IMR-90 (cell line): ENCODE results near the gene ZNF146. TPM values are rescaled to one million over a fixed set of nuclear protein-coding genes. Genes with fewer than 3 reads are reported as not detected.

ENCODE experiments used
- ATAC-seq: fragments of 200-7000 bp; cut with Tn5 transposase; 2 replicates; pipeline ENCODE4 v1.9.1; 2020; ENCODE audit warnings: low read depth, mild to moderate bottlenecking, moderate library complexity
- BruUV-seq: library from RNA; stranded (reverse); fragments of 400-500 nt; replicated peaks from 2 replicates; lab custom pipeline; 2021; lab: Mats Ljungman, UMichigan
- CTCF ChIA-PET: fragments of 300-600 bp; formaldehyde crosslinking; extraction: SDS; loops from one replicate; lab custom pipeline; 2021; ENCODE audit warnings: antibody characterized with exemption; lab: Yijun Ruan, JAX
- POLR2A ChIA-PET: fragments of 300-600 bp; sonication (Branson Sonifier 250); formaldehyde crosslinking; loops from one replicate; lab custom pipeline; 2022; ENCODE audit warnings: antibody characterized with exemption; ENCODE audit not compliant: unreplicated experiment; lab: Charles Lee
- DNase-seq: peaks from one replicate; pipeline ENCODE4 v3.0.0; 2013
- H2AFZ ChIP-seq: replicated peaks from 2 replicates; pipeline ENCODE3; 2013; ENCODE audit warnings: low read length, mild to moderate bottlenecking; ENCODE audit not compliant: poor library complexity
- H2AK5ac ChIP-seq: 2 replicates; pipeline ENCODE4 v1.6.1; 2013; ENCODE audit warnings: low read depth, low read length, inconsistent platforms
- H2AK9ac ChIP-seq: replicated peaks from 2 replicates; pipeline ENCODE3; 2013; ENCODE audit warnings: mild to moderate bottlenecking, low read depth, low read length, moderate library complexity; ENCODE audit not compliant: poor library complexity
- H2BK120ac ChIP-seq: 2 replicates; pipeline ENCODE4 v1.6.1; 2013; ENCODE audit warnings: low read depth, low read length, inconsistent platforms
- H2BK15ac ChIP-seq: 3 replicates; pipeline ENCODE4 v1.6.1; 2013; ENCODE audit warnings: low read depth, low read length, inconsistent platforms
- H2BK20ac ChIP-seq: 2 replicates; pipeline ENCODE4 v1.6.1; 2013; ENCODE audit warnings: low read depth, mild to moderate bottlenecking, inconsistent platforms, low read length, moderate library complexity
- H2BK5ac ChIP-seq: 2 replicates; pipeline ENCODE4 v1.6.1; 2013; ENCODE audit warnings: mild to moderate bottlenecking, low read depth, low read length, inconsistent platforms; ENCODE audit not compliant: poor library complexity, severe bottlenecking
- H3K14ac ChIP-seq: replicated peaks from 2 replicates; pipeline ENCODE4 v1.6.1; 2013; ENCODE audit warnings: low read depth, low read length, inconsistent platforms
- H3K18ac ChIP-seq: 2 replicates; pipeline ENCODE4 v1.6.1; 2013; ENCODE audit warnings: low read depth, low read length, control low read depth
- H3K23ac ChIP-seq: 2 replicates; pipeline ENCODE4 v1.6.1; 2013; ENCODE audit warnings: low read depth, low read length, inconsistent platforms
- H3K27ac ChIP-seq: 2 replicates; pipeline ENCODE4 v1.5.1; 2013; ENCODE audit warnings: mild to moderate bottlenecking, control low read depth, low read length; ENCODE audit not compliant: insufficient read depth
- H3K27me3 ChIP-seq: 2 replicates; pipeline ENCODE4 v1.6.1; 2013; ENCODE audit warnings: low read length; ENCODE audit not compliant: control insufficient read depth, insufficient read depth
- H3K36me3 ChIP-seq: 2 replicates; pipeline ENCODE4 v1.6.1; 2013; ENCODE audit warnings: low read length, mixed read lengths; ENCODE audit not compliant: control insufficient read depth, insufficient read depth
- H3K4ac ChIP-seq: 2 replicates; pipeline ENCODE4 v1.6.1; 2013; ENCODE audit warnings: low read depth, low read length, inconsistent platforms
- H3K4me1 ChIP-seq: 2 replicates; pipeline ENCODE4 v1.6.1; 2013; ENCODE audit warnings: low read length, mixed read lengths; ENCODE audit not compliant: control insufficient read depth, insufficient read depth
- H3K4me2 ChIP-seq: 2 replicates; pipeline ENCODE4 v1.6.1; 2013; ENCODE audit warnings: low read depth, mild to moderate bottlenecking, control low read depth, low read length, moderate library complexity
- H3K4me3 ChIP-seq: 2 replicates; pipeline ENCODE4 v1.5.1; 2013; ENCODE audit warnings: low read depth, mild to moderate bottlenecking, control low read depth, low read length, moderate library complexity; ENCODE audit not compliant: insufficient read depth
- H3K56ac ChIP-seq: 2 replicates; pipeline ENCODE4 v1.6.1; 2013; ENCODE audit warnings: low read length, inconsistent platforms; ENCODE audit not compliant: insufficient read depth; ENCODE audit errors: extremely low read depth
- H3K79me1 ChIP-seq, 2 experiments: 2 replicates each; pipeline ENCODE4 v1.6.1; 2013; ENCODE audit warnings: low read length in 2 of 2, inconsistent platforms in 1 of 2, low read depth in 1 of 2
- H3K9ac ChIP-seq: 2 replicates; pipeline ENCODE4 v1.6.1; 2013; ENCODE audit warnings: low read depth, low read length, control low read depth
- H3K9me1 ChIP-seq: 2 replicates; pipeline ENCODE4 v1.6.1; 2013; ENCODE audit warnings: low read length, inconsistent platforms; ENCODE audit not compliant: insufficient read depth
- H3K9me3 ChIP-seq: 2 replicates; pipeline ENCODE4 v1.6.1; 2013; ENCODE audit warnings: low read length; ENCODE audit not compliant: control insufficient read depth, insufficient read depth
- H4K20me1 ChIP-seq: 2 replicates; pipeline ENCODE4 v1.6.1; 2013; ENCODE audit warnings: low read length, inconsistent platforms; ENCODE audit not compliant: insufficient read depth
- H4K5ac ChIP-seq: 2 replicates; pipeline ENCODE4 v1.6.1; 2013; ENCODE audit warnings: mild to moderate bottlenecking, low read depth, low read length, control low read depth
- H4K8ac ChIP-seq, 2 experiments: 2 replicates each; pipeline ENCODE4 v1.6.1; 2013; ENCODE audit warnings: low read depth in 2 of 2, low read length in 2 of 2, control low read depth in 1 of 2, inconsistent platforms in 1 of 2
- H4K91ac ChIP-seq: 2 replicates; pipeline ENCODE4 v1.6.1; 2013; ENCODE audit warnings: low read depth, low read length, inconsistent platforms; ENCODE audit not compliant: insufficient read depth
- BHLHE40 ChIP-seq: fragments of 150-350 bp; IDR thresholded peaks from 2 replicates; pipeline ENCODE4 v1.6.1; 2016; ENCODE audit warnings: mild to moderate bottlenecking, low read depth, low read length
- MXI1 ChIP-seq: IDR thresholded peaks from 2 replicates; pipeline ENCODE4 v1.6.1; 2012; ENCODE audit warnings: low read depth, mild to moderate bottlenecking, low read length, moderate library complexity, borderline replicate concordance
- NFE2L2 ChIP-seq: fragments of 150-350 bp; IDR thresholded peaks from 2 replicates; pipeline ENCODE4 v1.6.1; 2016; ENCODE audit warnings: low read depth, mild to moderate bottlenecking, low read length
- POLR2A ChIP-seq: IDR thresholded peaks from 2 replicates; pipeline ENCODE4 v1.6.1; 2012; ENCODE audit warnings: mild to moderate bottlenecking, low read depth, low read length
- RCOR1 ChIP-seq: IDR thresholded peaks from 2 replicates; pipeline ENCODE4 v1.6.1; 2012; ENCODE audit warnings: mild to moderate bottlenecking, low read length, improper control_type of control experiment; ENCODE audit not compliant: insufficient replicate concordance
- RFX5 ChIP-seq: IDR thresholded peaks from 2 replicates; pipeline ENCODE4 v1.8.0; 2012; ENCODE audit warnings: low read depth, mild to moderate bottlenecking, low read length, moderate library complexity
- SMC3 ChIP-seq: fragments of 150-350 bp; IDR thresholded peaks from 2 replicates; pipeline ENCODE4 v1.6.1; 2016; ENCODE audit warnings: low read depth, mild to moderate bottlenecking, antibody characterized with exemption, low read length, moderate library complexity
- WGBS, 2 experiments: methylation state at CpG; one replicate each; pipeline versions ENCODE4 v1.1.5 to v1.1.7; 2013; ENCODE audit warnings: missing lambda C conversion rate in 2 of 2; ENCODE audit not compliant: insufficient read length in 1 of 2; ENCODE audit errors: extremely low coverage in 2 of 2; 5-methylcytosine and 5-hydroxymethylcytosine counted together
- dilution Hi-C: fragments of 300-500 bp; cut with HindIII; formaldehyde crosslinking; loops from one replicate; pipeline ENCODE4 v1.14.3; 2018; ENCODE audit warnings: low sequenced_read_pairs; ENCODE audit not compliant: unreplicated experiment
- in situ Hi-C: fragments of 300-500 bp; cut with MboI; formaldehyde crosslinking; loops from 3 replicates; pipeline ENCODE4 v1.14.3; 2019; ENCODE audit warnings: low sequenced_read_pairs, inconsistent platforms, mixed read lengths
- intact Hi-C: fragments of 100-400 bp; cut with micrococcal nuclease; formaldehyde crosslinking; loops from 2 replicates; pipeline ENCODE4 v1.10.0; 2022
- polyA plus RNA-seq, 3 experiments: library from polyadenylated mRNA; depleted of rRNA; stranded (reverse); fragments of >200 nt; gene quantifications; 2 replicates each; pipeline ENCODE4 v1.2.3, GENCODE V29; 2012; ENCODE audit warnings: low replicate concordance in 1 of 3
- total RNA-seq: library from RNA; depleted of rRNA; stranded (reverse); fragments of >200 nt; gene quantifications from 2 replicates; pipeline ENCODE4 v1.2.3, GENCODE V29; 2012
- TF ChIP-seq, protein P1 (sequence below): fragments of 150-350 bp; IDR thresholded peaks from 2 replicates; pipeline ENCODE4 v1.6.1; 2016; ENCODE audit warnings: low read depth, mild to moderate bottlenecking, low read length, moderate library complexity, borderline replicate concordance
- TF ChIP-seq, protein P2 (sequence below): fragments of 150-350 bp; IDR thresholded peaks from 2 replicates; pipeline ENCODE4 v1.6.1; 2017; ENCODE audit warnings: mild to moderate bottlenecking, antibody characterized with exemption, low read length, low read depth
- TF ChIP-seq, protein P3 (sequence below): conservative IDR thresholded peaks from 2 replicates; pipeline ENCODE4 v1.5.1; 2012; ENCODE audit warnings: mild to moderate bottlenecking, low read depth, low read length, improper control_type of control experiment

ZNF146 gene
- total and polyA plus RNA-seq, 2 of the 4 experiments (the other 2 are of a cell fraction): 61.6 to 106 TPM

DNA sequence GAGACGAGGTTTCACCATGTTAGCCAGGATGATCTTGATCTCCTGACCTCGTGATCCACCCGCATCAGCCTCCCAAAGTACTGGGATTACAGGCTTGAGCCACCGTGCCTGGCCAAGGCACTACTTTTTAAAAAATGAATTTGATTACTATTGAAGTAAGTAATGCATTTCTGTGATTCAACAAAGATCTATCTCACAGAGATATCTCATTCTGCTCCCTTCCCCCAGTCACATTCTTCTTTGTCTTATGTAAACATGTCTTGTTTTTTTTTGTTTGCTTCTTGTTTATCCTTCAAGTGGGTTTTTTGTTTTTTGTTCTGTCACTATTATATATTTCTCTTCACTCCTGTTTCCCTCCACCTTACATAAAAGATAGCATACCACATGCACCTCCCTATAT is 6.6 kb downstream of the ZNF146 start:
- H2AK9ac ChIP-seq: no peak overlapping the region
- H3K27ac ChIP-seq: no peak overlapping the region
- peaks cover 10% of the 10 kb centered on the region for H3K4me1 ChIP-seq
- BruUV-seq: no TSS peak
- intact Hi-C loops: no loop called here
- H2AFZ ChIP-seq: no peak overlapping the region
- H4K91ac ChIP-seq: no peak overlapping the region
- H3K79me1 ChIP-seq: peaks cover 8 to 28% of the 10 kb centered on the region in 2 experiments
- no peak for TF ChIP-seq SMC3
- no peak for TF ChIP-seq MXI1
- TF ChIP-seq, protein P1, sequence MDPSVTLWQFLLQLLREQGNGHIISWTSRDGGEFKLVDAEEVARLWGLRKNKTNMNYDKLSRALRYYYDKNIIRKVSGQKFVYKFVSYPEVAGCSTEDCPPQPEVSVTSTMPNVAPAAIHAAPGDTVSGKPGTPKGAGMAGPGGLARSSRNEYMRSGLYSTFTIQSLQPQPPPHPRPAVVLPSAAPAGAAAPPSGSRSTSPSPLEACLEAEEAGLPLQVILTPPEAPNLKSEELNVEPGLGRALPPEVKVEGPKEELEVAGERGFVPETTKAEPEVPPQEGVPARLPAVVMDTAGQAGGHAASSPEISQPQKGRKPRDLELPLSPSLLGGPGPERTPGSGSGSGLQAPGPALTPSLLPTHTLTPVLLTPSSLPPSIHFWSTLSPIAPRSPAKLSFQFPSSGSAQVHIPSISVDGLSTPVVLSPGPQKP: no peak
- TF ChIP-seq BHLHE40: no peak
- TF ChIP-seq RCOR1: no peak
- TF ChIP-seq, protein P2, sequence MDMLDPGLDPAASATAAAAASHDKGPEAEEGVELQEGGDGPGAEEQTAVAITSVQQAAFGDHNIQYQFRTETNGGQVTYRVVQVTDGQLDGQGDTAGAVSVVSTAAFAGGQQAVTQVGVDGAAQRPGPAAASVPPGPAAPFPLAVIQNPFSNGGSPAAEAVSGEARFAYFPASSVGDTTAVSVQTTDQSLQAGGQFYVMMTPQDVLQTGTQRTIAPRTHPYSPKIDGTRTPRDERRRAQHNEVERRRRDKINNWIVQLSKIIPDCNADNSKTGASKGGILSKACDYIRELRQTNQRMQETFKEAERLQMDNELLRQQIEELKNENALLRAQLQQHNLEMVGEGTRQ: no peak
- no peak for TF ChIP-seq POLR2A
- no peak for TF ChIP-seq RFX5
- no peak for TF ChIP-seq NFE2L2
- TF ChIP-seq, protein P3, sequence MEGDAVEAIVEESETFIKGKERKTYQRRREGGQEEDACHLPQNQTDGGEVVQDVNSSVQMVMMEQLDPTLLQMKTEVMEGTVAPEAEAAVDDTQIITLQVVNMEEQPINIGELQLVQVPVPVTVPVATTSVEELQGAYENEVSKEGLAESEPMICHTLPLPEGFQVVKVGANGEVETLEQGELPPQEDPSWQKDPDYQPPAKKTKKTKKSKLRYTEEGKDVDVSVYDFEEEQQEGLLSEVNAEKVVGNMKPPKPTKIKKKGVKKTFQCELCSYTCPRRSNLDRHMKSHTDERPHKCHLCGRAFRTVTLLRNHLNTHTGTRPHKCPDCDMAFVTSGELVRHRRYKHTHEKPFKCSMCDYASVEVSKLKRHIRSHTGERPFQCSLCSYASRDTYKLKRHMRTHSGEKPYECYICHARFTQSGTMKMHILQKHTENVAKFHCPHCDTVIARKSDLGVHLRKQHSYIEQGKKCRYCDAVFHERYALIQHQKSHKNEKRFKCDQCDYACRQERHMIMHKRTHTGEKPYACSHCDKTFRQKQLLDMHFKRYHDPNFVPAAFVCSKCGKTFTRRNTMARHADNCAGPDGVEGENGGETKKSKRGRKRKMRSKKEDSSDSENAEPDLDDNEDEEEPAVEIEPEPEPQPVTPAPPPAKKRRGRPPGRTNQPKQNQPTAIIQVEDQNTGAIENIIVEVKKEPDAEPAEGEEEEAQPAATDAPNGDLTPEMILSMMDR: no peak
- no peak for DNase-seq
- in situ Hi-C loops: loop anchor here (25.0 kb wide), 1 partner anchor 991 kb away; the partner anchor contains the start of genes ZNF383 and ZNF585B
- H3K27me3 ChIP-seq: no peaks in the 10 kb centered on the region
- H2BK5ac ChIP-seq: no peak overlapping the region
- H4K5ac ChIP-seq: no peak overlapping the region
- H3K14ac ChIP-seq: no peak overlapping the region
- H3K9me3 ChIP-seq: no peaks in the 10 kb centered on the region
- no peak overlapping the region for H3K56ac ChIP-seq
- 100% methylated on average over 1 of the region's 4 CpGs; no CpG with 5 or more reads in 1 of the 2 experiments for WGBS, 2 experiments
- H3K18ac ChIP-seq: no peak overlapping the region
- H2BK15ac ChIP-seq: no peak overlapping the region
- no peak overlapping the region for H3K4me3 ChIP-seq
- H2BK20ac ChIP-seq: no peak overlapping the region
- H3K36me3 ChIP-seq: peaks cover 26% of the 10 kb centered on the region
- H3K23ac ChIP-seq: no peak overlapping the region
- no peak overlapping the region for H4K8ac ChIP-seq
- ChIA-PET CTCF (no interaction called here), POLR2A (no interaction called here)
- H4K20me1 ChIP-seq: peaks cover 52% of the 10 kb centered on the region
- ATAC-seq: no peak
- no peak overlapping the region for H2BK120ac ChIP-seq
- H2AK5ac ChIP-seq: no peak overlapping the region
- H3K4me2 ChIP-seq: no peak overlapping the region
- peaks cover 6% of the 10 kb centered on the region; the same call in 1 of the 2 replicates for H3K9me1 ChIP-seq
- no peak overlapping the region for H3K9ac ChIP-seq
- no peak overlapping the region for H3K4ac ChIP-seq
- dilution Hi-C loops: no loop called here
